Superior temporal gyrus (tissue), 1 donor: ENCODE data around the gene B3GNT3.
A peak's percentile ranks its signal among the peaks of the same experiment; 100 is the strongest.
"Not testable (repeated sequence)": the region's sequence is repeated elsewhere in the genome, so short reads cannot be mapped to it uniquely, and the experiment has no call there.

Experiments used
- DNase-seq: peaks from one replicate; pipeline ENCODE4 v3.0.0-alpha.2; 2016; ENCODE audit errors: extremely low spot score

B3GNT3 gene

DNA sequence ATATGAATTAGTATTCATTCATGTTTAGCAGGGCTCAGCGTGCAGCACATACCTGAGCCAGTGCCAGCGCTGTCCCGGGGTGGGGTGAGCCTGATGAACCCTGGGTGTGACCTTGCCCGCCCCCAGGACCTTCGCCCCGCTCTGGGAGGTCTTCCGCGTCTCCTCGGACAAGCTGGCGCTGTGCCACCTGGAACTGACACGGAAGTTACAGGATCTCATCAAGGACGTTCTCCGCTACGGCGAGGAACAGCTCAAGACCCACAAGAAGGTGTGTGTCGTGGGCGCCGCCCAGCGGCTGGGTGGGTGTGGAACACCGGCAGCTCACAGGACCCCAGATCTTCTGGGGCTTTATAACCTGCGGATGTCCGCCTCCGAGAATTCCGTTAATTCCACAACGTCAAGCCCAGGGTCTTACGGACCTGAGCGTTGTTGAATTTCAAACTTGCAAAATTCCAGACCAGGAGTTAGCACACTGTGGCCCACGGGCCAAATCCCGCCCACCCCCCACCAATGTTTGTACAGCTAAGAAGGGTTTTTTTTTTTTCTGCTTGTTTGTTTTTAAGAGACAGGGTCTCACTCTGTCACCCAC, 28.3 kb upstream of the B3GNT3 start:
- peak; percentile 78 for DNase-seq

DNA sequence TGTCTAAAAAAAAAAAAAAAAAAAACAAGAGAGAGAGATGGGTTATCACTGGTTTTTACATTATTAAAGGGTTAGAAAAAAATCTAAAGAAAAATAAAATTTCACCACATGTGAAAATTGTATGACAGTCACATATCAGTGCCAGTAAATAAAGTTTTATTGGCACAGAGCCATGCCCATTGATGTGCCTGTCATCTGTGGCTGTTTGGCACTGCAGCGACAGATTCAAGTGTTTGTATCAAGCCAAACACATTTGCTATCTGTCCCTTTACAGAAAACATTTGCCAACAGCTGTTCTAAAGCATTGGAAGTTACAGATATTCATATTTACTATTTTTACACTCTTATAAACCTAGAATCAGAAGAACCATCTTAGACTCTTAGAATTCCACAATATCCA, 27.4 kb upstream of the B3GNT3 start:
- DNase-seq: peak; percentile 76

GRCh38 chr19:17770613-17771012, 24.3 kb upstream of the B3GNT3 start:
- DNase-seq: no peak

- no peak for DNase-seq
These were observed 22.8 kb upstream of the B3GNT3 start for GRCh38 chr19:17772172-17772571.

DNA sequence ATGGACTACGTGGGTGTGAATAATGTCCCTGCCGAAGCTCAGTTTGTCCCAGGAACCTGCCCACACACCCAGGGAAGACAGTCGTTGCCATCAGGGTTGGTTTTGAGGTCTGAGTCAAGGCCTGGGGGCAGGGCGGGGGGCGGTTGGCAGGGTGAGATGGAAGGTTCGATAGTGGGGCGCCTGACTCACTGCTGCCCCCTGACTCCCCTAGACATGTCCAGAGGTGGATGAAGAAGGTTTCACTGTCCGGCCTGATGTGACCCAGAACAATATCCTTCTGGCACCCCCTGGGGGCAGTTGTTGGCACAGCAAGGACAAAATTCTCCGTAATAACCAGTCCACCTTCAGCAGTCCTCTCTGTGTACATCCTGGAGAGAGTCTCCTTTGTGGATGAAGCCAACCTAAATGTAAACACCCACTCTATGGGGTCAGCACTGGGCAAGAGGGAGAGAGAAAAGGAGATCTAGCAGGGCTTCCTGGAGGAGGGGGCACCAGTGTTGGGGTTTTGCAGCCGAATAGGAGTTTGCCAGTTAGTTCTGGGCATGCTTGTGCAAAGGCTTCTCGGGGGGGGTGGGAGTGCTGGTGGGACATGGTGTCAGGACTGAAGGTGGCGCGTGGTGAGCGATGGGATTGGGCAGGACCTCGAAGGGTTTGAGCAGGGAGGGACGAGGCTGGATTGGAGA, 19.6 kb upstream of the B3GNT3 start:
- peak; percentile 47 for DNase-seq

- DNase-seq: no peak
These were observed 18.7 kb upstream of the B3GNT3 start for GRCh38 chr19:17775991-17776803.

DNA sequence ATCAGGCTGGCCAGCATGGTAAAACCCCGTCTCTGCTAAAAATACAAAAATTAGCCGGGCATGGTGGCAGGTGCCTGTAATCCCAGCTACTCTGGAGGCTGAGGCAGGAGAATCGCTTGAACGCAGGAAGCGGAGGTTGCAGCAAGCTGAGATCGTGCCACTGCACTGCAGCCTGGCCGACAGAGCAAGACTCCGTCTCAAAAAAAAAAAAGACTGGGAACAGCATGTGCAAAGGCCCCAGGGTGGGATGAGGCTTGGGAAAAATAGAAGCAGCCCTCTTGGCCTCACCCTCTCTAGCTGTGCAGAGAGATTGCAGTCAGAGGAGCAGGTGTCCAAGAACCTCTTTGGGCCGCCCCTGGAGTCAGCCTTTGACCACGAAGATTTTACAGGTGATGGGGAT, 17.1 kb upstream of the B3GNT3 start:
- DNase-seq: not testable (repeated sequence)

- DNase-seq: no peak
These were observed 16.5 kb upstream of the B3GNT3 start for GRCh38 chr19:17778251-17778967.

DNA sequence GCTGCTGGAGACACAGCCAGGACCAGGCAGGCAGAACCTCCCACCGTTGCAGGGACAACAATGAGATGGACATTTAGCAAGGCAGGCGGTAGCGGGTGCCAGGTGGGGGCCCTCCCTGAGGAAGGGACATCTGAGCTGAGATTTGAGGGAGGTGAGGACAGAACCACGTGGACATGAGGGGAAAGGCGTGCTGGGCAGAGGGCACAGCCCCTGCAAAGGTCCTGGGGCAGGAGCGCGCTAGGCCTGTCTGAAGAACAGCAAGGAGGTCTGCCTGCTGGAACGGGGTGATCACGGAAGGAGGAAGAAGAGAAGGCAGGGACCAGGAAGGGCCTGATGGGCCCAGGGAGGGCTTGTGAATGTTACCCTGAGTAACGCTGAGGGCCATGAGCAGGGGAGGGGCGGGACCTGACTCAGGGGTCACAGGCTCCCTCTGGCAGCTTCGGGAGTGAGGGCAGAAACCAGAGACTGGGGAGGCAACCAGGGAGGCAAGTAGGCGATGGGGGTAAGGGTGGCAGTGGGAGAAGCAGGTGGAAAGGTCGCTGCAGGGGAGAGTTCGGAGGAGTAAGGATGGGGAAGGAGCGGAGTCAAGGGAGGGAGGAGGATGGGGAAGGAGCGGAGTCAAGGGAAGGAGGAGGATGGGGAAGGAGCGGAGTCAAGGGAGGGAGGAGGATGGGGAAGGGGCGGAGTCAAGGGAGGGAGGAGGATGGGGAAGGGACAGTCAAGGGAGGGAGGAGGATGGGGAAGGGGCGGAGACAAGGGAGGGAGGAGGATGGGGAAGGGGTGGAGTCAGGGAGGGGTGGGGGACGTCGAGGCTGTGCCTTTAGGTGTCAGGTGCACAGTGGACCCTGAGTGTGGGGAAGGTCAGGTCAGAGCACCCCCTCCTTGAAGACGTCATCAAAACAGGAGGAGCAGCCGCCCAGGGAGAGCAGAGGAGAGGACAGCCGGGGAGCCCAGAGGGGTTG, 15.7 kb upstream of the B3GNT3 start:
- no peak for DNase-seq

DNA sequence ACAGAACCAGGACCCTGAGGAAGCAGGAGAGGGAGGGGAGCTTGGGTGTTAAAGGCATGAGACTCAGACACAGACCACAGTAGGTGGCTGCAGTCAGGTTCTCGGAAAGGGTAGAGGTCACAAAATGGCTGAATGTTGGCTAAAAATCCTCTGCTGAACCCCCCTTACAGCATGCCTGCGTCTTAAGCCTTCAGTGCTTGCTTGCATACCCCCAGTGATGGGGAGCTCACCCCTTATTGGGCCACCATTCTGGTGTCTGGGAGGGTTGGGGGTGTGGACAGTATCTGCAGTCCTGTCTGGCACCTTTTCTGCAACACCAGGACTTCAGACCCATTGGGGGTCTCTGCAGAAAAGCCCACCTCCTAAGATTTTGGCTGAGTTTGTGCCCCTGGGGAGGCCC, 14.2 kb upstream of the B3GNT3 start:
- DNase-seq: no peak

DNA sequence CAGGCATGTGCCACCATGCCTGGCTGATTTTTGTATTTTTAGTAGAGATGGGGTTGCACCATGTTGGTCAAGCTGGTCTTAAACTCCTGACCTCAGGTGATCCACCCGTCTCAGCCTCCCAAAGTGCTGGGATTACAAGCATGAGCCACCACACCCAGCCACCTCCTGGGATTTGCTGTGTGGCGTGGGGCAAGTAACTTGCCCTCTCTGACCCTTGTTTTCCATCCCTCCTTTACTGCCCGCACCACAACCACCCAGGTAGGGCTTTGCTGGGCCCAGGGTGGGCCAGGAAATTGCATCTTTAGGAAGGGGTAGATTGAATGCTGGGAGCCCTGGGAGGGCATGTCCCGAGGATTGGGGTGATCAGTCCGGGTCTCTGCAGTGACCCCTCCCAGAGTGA, 11.2 kb upstream of the B3GNT3 start:
- not testable (repeated sequence) for DNase-seq

DNA sequence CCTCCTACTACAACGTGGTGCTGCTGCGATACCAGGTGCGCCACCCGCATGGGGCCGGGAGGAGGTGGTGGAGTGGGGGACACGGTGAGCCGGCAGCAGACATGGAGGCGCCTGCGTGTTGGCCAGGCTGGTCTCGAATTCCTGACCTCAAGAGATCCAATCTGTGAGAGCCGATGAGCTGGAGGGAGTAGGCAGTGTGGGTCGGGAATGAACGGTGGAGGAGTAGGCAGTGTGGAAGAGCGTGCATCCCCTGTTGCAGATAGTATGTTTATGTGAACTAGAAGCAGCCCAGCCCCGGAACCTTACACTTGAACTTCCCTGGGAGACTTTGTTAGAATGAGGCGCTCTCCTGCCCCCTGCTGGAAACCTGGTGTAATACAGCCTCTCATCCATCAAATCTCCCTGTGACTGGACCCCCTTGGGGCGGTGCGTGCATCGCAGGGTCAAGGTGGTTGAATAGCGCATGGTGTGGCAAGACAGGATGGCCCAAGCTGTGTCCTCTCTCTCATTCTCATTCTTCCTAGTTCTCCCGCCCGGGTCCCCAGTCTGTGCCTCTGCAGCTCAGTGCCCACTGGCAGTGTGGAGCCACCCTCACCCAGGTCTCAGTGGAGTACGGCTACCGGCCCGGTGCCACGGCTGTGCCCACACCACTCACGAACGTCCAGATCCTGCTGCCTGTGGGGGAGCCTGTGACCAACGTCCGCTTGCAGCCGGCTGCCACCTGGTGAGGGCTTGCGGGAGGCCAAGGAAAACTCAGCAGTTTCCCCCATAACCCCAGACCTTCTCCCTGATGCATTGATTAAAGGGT, 10.5 kb upstream of the B3GNT3 start:
- peak; percentile 80 for DNase-seq

- DNase-seq: no peak
These were observed 7.5 kb upstream of the B3GNT3 start for GRCh38 chr19:17787274-17787913.

- no peak for DNase-seq
These were observed 6.3 kb upstream of the B3GNT3 start for GRCh38 chr19:17788632-17789031.

GRCh38 chr19:17790059-17790780, 4.7 kb upstream of the B3GNT3 start:
- DNase-seq: no peak

- DNase-seq: no peak
These were observed 567 bp upstream of the B3GNT3 start for GRCh38 chr19:17794412-17794730.

DNA sequence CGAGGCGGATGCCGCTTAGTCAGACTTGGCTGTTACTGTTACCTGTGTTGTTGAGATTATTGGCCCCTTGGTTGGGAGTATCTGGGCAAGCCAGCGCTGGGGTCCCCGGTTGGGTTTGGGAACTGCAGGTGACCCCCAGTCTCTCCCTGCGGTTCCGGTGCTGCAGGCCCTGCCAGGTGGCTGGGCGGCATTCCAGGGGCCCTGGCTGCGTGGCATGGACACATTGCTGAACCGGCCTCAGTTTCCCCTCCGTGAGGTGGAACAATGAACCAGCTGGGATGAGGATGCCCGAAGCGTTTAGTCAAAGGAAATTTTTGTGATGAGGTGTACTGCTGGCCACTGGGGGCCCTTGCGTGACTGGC, 538 bp downstream of the B3GNT3 start:
- no peak for DNase-seq

DNA sequence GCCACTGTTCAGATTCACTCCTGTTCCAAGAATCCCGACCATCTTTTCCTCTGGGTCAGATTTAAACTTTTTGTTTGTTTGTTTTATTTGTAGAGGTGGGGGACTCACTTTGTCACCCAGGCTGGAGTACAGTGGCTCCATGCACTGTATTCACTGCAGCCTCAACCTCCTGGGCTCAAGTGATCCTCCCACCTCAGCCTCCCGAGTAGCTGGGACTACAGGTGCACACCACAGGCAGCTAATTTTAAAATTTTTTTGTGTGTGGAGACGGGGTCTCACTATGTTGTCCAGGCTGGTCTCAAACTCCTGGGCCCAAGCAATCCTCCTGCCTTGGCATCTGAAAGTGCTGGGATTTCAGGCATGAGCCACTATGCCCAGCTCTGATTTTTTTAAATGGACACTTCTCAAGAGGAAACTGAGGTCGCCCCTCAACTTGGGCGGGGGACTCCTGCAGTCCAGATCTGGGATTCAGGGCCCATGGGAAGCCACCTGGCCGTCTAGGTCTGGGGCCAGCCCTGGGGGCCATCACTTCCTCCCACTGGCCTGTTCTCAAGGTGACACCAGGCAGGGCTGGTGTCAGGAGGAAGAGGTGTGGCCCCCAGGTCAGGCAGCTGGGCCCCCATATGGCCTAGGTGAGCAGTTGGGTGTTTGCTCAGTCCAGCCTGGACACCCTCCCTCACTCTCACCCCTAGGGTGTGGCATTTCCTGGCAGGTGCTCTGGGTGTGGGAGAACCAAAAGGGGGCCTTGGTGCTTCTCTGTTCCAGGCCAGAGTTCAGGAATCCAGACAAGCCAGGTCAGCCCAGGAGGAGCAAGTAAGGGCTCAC, 1.3 kb downstream of the B3GNT3 start:
- no peak for DNase-seq
